Mammary epithelial cell (primary cell): ENCODE measurements around the gene FRMD8.

Experiments
- CTCF ChIP-seq, 2 donors: IDR thresholded peaks in 1 of 2; conservative IDR thresholded peaks in 1 of 2; 2 replicates each; pipeline ENCODE4 v1.5.1; 2011 to 2012; ENCODE audit warnings: inconsistent platforms in 2 of 2, low read length in 2 of 2, mild to moderate bottlenecking in 2 of 2, control low read depth in 1 of 2, low read depth in 1 of 2; ENCODE audit not compliant: insufficient read depth in 1 of 2; ENCODE audit errors: extremely low read depth in 1 of 2
- EZH2 ChIP-seq: IDR thresholded peaks from 2 replicates; pipeline ENCODE4 v1.6.1; 2012; ENCODE audit warnings: low read length, inconsistent platforms, borderline replicate concordance

GRCh38 chr11:65433657-65434056, 47.2 kb downstream of the FRMD8 start:
- TF ChIP-seq CTCF (conservative IDR thresholded peaks at IDR 0.05 in 1 of 2, IDR thresholded peaks at IDR 0.05 in 1 of 2; ENCODE audit: extremely low read depth in 1 of 2, insufficient read depth in 1 of 2, low read depth in 1 of 2, low read length in 2 of 2), result no peak
- no peak for TF ChIP-seq EZH2
